NCI-H1930 (cell line): Measurements from ENCODE around the gene CDKN2B-AS1.
"Not testable (repeated sequence)": the region's sequence is repeated elsewhere in the genome, so short reads cannot be mapped to it uniquely, and the experiment has no call there.

Source experiments
- DNase-seq, 2 experiments: peaks; one replicate each; lab custom pipeline; 2025; lab: John Stamatoyannopoulos, UW

The CDKN2B-AS1 gene

DNA sequence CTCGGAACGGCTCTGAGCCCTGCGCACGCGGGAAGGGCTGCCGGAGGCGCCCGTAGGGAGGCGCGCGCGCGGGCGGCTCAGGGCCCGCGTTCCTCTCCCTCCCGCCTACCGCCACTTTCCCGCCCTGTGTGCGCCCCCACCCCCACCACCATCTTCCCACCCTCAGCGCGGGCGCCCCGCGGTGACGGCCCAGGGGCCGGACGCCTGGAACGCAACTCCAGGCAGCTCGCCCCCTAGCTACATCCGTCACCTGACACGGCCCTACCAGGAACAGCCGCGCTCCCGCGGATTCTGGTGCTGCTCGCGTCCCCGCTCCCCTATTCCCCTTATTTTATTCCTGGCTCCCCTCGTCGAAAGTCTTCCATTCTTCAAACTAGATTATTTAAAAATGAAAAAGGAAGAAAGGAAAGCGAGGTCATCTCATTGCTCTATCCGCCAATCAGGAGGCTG lies at the start of gene CDKN2B-AS1:
TSS of gene CDKN2B-AS1 (plus strand) at position 236 of the 450 bp plus-strand sequence.
- peak; percentile 91 to 93 for DNase-seq

DNA sequence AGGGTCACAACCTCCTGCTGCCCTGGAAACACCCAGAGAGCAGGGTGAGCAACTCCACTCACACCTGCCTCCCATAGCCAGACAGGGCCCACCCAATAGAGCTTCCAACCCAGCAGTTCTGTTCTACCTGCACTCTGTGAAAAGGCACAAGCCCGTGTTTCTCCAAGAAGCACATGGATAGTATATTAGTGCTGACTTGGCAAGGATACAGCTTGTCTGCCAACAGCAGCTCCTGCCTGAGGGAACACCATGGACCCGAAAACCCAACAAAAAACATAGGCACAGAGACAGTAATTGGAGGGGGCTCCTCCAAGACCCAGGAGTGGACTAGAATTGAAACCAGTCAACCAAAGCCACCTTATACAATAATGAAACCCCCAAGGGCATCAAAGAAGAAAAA lies 49.0 kb upstream of the CDKN2B-AS1 start:
- DNase-seq: no peak

DNA sequence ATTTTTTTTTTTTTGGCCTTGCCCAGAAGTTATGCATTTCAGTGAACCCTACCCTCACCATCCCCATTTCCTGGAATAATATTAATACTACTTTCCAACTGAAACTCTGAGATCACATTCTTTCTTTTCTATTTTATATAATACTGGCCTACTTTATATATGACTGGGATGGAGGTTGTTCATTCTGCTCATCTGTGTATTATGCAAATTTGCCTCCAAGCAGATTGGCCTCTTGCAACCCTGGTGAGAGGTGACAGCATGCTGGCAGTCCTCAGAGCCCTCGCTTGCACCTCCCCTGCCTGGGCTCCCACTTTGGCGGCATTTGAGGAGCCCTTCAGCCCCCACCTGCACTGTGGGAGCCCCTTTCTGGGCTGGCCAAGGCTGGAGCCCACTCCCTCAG lies 35.8 kb upstream of the CDKN2B-AS1 start:
- no peak for DNase-seq

DNA sequence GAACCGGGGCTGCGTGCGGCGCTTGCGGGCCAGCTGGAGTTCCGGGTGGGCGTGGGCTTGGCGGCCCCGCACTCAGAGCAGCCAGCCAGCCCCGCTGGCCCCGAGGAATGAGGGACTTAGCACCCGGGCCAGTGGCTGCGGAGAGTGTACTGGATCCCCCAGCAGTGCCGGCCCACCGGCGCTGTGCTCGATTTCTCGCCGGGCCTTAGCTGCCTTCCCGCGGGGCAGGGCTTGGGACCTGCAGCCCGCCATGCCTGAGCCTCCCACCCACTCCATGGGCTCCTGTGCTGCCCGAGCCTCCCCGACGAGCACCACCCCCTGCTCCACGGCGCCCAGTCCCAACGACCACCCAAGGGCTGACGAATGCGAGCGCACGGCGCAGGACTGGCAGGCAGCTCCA lies 35.3 kb upstream of the CDKN2B-AS1 start:
- DNase-seq: not testable (repeated sequence)

DNA sequence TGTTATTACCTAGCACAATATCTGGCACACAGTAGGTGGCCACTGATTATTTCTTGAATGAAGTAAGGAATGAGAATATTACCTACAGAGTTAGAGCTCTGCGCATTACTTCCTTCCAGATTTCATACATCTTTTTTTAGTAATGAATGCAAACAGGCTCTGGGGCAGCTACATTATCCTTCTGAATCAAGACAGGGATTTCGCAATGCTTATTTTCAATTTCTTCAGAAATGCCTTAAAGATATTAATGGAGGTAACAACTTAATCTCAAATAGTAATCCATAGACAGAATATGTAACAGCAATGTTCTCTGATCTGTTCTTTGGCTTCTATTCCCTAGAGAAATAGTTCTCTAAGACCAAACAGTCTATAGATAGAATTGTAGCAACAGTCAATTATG lies 33.0 kb upstream of the CDKN2B-AS1 start:
- no peak for DNase-seq

DNA sequence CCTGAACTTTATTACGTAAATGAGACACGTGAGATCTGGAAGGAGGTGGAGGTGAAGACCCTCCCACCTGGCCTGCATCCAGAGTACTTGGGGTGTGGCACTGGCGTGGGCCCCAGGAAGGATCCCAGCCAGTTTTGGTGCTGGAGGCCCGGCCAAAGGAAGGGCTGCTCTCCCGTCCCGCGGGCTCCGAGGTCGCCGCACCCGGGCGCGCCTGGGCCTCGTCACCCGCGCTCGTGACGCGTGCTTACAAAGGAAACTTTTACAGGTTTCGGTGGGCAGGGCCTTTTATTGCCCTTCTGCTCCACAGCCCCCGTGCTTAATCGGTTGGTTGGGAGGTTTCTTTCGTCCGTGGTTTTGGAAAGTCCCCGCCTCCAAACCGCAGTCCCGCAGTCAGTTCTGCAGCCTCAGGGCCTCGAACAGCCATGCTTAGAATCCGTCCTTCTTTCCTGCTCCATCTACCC lies 29.6 kb upstream of the CDKN2B-AS1 start:
- DNase-seq: no peak

DNA sequence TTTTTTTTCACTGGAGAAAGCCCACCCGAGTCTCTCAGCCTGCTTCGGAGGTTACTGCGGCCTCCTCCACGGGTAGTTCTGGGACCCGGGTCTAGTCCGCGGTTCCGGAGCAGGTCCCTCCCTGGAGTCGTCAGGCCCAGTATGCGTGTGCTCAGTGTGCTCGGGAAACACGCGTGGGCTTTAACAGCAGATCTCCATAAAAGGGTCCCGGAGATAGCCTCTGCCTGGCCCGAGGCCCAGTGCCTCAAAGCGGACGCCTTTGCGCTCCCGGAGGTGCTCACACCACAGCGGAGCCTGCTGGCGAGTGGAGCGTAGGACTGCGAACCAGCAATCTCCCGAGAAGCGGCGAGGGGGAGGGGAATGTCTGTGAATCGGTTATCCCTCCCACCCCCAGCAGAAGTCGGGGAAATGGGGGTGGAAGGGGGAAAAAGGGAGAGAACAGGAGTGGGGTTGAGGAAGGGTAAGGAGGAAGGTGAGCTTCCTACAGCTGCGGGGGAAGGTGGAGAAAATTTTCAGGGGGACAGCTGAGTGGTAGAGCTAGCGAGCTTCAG lies 29.1 kb upstream of the CDKN2B-AS1 start:
- DNase-seq: no peak

DNA sequence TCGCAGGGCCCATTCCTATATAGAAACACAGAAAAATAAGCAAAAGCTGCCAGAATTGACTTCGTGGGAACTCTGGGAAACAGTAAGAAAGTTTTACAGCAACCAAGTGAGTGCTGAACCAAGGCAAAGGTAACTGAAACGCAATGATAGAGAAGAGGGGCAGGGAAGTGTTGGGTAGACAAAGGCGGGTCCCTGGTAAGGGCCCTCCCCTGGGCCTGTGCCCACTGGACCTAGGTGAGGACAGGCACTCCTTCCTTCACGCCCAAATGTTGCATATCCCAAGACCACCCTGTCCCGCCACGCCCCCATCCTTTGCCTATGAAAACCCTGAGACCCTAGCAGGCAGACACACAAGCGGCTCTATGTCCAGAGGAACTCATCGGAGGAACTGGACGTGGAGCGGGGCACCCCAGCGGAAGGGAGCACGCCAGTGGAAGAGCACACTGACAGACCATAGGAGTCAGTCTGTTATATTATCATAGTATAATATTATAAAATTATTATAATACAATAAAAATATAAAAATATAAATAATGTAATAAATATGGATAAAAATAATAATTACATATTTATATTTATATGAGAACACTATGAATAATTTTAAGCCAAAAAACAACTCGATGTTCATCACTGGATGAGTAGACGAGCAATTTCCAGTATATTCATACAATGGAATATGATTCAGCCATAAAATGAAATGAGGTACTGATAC lies 28.3 kb upstream of the CDKN2B-AS1 start:
- no peak for DNase-seq

DNA sequence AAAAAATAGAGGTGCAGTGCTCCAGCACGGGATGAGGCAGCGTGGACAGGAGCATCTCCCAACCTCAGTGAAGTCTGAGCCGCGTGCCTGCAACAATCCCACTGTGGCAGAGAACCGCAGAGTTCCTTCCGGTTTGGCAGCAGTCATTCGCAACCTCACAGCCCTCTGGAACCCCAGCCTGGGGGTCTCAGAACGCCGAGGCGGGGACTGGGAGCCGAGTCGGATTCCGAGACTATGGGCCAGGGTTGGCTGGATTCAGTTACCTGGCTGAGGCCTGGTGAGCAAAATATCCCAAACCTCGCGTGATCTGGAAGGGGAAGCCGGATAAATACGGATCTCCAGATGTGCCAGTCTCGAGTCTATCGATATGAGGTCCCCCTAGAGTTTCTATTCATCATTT lies 27.4 kb upstream of the CDKN2B-AS1 start:
- no peak for DNase-seq

DNA sequence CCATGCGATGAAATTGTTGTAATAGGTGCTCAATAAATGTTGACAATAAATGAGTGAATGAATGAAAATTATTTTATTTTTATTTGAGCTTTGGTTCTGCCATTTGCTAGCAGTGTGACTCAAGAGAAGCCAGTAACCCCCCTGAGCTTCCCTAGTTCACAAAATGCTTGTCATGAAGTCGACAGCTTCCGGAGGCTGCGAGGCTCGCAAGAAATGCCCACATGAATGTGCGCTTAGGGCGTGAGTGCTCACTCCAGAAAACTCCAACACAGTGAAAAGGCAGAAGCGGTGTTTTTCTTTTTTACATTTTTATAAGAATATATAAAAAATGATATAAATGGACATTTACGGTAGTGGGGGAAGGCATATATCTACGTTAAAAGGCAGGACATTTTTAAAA lies 26.9 kb upstream of the CDKN2B-AS1 start:
- no peak for DNase-seq

DNA sequence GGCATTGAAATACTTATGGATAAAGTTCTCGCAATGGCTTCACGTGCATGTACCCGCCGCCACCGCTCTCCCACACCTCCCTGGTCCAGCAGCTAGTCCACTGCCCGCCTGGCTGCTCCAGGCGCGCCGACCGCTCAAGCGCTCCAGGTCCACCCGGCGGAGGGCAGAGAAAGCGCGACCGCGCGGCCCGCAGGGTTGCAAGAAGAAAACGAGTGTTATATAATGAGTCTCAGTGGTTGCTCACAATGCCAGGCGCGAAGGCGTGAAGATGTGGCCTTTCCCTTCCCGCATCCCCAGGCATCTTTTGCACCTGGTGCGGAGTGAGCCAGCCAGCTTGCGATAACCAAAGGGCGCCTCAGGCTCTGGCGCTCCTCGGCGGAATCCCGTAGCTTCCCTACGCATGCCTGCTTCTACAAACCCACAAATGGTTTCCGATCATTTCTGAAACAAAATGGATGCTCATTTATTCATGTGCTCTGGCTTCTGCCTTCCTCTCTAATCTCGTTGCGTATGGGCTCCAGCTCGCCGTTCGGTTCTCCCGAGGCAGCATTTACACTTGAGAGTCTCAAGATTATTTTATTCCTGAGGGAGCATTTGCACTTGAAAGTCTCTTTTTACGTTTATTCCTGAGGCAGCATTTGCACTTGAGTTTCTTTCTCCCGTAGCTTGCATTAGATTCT lies 26.1 kb upstream of the CDKN2B-AS1 start:
- no peak for DNase-seq

DNA sequence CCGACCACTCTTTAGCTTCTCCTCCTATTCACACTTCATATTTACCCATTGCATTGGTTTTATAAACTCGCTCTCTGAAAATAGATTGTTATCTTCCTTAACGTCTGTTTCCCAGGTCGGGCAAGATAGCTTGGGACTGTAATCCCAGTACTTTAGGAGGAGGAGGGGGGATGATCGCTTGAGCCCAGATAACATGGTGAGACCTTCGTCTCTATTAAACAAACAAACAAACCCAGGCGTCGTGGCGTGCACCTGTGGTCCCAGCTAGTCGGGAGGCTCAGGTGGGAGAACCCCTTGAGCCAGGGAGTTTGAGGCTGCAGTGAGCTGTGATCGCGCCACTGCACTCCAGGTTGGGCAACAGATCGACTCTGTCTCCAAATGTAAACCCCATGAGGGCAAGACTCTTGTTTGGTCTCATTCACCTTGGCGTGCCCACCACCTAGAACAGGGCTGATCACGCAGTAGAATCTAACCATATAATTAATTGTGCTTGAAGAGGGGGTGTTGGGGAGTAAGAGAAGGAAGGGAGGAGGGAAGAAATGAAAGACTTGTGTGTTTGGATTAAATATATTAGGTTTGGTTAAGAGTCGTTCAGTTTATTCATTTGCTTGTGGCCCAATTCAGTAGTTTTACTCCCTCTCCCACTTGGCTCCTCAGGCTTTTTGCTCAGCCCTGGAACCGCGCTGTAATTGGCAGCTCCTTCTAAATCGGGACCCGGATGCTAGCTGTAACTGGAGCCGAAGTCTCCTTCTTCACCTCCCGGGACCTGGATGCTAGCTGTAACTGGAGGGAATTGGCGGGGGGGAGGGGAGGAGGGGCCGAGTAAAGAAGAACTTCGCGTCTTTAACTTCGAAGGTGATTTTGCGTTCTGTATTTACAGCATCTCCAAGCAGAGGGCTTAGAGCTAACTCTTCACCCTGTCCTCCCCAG lies 25.3 kb upstream of the CDKN2B-AS1 start:
- no peak for DNase-seq

DNA sequence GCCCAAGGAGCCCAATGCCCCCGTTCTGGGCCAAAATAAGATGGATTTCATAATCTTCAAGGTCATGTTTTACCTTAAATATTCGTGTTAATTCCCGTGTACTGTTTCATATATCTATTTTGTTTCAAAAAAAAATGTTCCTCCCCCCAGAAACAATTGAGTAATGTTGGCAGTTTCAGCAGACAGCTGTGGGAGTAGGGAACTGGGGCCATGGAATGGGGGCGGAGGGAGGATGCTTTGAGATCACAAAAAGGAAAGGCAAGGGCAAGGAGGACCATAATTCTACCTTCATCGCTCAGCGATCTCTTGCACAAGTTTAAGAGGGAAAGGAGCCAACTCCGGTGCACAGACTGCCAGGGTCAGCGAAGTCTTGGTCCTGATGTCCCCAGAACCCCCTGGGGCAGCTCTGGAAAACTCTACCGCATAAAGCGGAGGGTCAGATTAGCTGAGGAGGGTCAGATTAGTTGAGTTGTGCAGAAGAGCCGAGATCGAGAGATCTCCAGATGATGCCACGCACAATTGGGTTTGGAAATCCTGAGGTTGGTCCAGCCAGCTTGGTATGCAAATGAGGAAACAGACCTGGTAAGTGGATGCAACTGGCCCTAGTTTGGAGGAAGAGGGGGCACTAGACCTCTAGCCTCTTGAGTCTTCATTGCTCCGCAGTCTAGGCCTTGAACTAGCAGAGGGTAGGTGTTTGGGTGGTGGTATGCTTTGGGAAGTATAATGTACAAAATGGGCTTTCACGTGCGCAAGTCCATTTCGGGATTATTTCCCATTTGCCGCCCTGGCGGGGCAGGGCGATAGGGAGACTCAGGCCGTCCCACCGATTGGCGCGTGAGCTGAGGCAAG lies 24.4 kb upstream of the CDKN2B-AS1 start:
- DNase-seq: no peak

DNA sequence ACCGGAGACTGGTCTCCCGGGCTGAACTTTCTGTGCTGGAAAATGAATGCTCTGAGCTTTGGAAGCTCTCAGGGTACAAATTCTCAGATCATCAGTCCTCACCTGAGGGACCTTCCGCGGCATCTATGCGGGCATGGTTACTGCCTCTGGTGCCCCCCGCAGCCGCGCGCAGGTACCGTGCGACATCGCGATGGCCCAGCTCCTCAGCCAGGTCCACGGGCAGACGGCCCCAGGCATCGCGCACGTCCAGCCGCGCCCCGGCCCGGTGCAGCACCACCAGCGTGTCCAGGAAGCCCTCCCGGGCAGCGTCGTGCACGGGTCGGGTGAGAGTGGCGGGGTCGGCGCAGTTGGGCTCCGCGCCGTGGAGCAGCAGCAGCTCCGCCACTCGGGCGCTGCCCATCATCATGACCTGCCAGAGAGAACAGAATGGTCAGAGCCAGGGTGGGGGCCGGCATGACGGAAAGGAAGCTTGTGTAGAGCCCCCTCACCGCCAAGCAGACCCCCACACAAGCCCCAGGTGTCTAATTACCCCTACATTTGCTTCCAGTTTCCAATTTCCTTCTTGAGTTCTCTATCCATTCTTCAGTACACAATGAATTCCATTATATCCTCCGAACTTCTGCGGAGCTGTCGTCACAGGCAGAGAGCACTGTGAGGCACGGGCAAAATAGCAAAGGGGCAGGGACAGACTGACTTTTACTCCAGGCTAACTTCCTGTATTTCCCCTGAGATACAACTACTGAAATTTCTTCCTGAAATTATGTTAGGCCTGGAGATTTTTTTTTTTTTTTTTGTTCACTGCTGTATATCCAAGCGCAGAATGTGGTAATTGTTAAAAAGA lies 23.6 kb upstream of the CDKN2B-AS1 start:
- DNase-seq: no peak

DNA sequence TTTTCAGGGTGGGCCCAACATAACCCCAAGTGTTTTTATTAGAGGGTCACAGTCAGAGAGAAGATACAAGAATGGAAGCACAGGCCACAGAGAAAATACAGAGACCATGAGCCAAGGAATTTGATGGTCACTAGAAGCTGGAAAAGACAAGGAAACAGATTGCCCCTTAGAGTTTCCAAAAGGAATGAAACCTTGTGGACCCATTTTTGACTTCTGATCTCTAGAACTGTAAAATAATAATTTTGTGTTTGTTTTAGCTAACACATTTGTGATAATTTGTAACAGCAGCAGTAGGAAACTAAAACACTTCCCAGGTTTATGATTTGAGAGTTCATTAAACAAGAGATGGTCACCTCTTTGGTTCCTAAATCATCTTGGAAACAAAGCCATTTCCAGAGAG lies 22.2 kb upstream of the CDKN2B-AS1 start:
- DNase-seq: no peak

DNA sequence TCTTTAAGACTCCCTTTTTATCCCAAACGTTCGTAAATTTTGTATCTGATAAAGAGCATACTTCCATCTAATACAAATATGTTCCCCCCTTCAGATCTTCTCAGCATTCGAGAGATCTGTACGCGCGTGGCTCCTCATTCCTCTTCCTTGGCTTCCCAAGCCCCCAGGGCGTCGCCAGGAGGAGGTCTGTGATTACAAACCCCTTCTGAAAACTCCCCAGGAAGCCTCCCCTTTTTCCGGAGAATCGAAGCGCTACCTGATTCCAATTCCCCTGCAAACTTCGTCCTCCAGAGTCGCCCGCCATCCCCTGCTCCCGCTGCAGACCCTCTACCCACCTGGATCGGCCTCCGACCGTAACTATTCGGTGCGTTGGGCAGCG lies 20.3 kb upstream of the CDKN2B-AS1 start:
- no peak for DNase-seq

DNA sequence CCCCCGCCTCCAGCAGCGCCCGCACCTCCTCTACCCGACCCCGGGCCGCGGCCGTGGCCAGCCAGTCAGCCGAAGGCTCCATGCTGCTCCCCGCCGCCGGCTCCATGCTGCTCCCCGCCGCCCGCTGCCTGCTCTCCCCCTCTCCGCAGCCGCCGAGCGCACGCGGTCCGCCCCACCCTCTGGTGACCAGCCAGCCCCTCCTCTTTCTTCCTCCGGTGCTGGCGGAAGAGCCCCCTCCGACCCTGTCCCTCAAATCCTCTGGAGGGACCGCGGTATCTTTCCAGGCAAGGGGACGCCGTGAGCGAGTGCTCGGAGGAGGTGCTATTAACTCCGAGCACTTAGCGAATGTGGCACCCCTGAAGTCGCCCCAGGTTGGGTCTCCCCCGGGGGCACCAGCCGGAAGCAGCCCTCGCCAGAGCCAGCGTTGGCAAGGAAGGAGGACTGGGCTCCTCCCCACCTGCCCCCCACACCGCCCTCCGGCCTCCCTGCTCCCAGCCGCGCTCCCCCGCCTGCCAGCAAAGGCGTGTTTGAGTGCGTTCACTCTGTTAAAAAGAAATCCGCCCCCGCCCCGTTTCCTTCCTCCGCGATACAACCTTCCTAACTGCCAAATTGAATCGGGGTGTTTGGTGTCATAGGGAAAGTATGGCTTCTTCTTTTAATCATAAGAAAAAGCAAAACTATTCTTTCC lies 19.7 kb upstream of the CDKN2B-AS1 start:
- DNase-seq: peak; percentile 78

DNA sequence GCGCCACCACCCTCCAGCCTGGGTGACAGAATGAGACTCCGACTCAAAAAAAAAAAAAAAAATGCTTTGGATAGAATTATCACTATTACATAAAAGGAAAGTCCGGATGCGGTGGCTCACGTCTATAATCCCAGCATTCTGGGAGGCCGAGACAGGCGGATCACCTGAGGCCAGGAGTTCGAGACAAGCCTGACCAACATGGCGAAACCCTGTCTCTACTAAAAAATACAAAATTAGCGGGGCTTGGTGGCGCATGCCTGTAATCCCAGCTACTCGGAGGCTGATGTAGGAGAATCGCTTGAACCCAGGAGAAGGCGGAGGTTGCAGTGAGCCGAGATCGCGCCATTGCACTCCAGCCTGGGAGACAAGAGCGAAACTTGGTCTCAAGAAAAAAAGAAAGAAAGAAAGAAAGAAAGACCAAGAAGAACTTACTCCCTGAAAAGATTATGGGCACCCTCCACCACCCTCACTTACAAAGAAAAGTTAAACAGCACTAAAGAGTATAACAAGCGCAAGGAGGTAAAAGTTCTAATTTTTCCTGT lies 18.2 kb upstream of the CDKN2B-AS1 start:
- no peak for DNase-seq

DNA sequence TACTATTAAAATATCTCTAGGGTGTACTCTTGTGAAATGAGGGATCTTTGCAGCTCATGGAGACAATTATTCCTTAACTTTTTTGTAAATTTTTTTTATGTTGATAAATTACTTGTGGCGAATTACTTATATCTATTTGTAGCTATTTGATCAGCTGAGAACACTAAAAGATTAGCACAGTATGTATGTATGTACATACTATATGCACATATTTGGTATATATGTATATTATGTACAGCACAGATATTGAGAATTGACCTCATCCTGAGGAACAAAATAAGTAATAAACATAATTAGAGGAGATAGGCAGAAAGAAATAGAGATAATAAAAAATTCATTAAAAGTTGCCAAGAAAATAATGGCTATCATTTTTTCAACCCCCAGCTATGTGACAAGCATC lies 12.2 kb upstream of the CDKN2B-AS1 start:
- no peak for DNase-seq
